GM12878 (cell line): ENCODE measurements around the gene LIG3.

Experiments used
- CHD2 ChIP-seq: IDR thresholded peaks from 2 replicates; pipeline ENCODE4 v1.6.1; 2011; ENCODE audit warnings: low read depth, low read length, improper control_type of control experiment, borderline replicate concordance
- ELK1 ChIP-seq: IDR thresholded peaks from 2 replicates; pipeline ENCODE4 v1.6.1; 2012; ENCODE audit warnings: low read depth, low read length, improper control_type of control experiment
- EZH2 ChIP-seq: IDR thresholded peaks from 2 replicates; pipeline ENCODE4 v1.6.1; 2012; ENCODE audit warnings: low read depth, mild to moderate bottlenecking, control low read depth, inconsistent platforms, low read length, borderline replicate concordance; ENCODE audit not compliant: control insufficient read depth
- NFIC ChIP-seq: IDR thresholded peaks from 2 replicates; pipeline ENCODE4 v1.6.1; 2012; ENCODE audit warnings: low read depth, mild to moderate bottlenecking, inconsistent platforms, low read length, moderate library complexity
- SMAD1 ChIP-seq: fragments of 450-650 bp; IDR thresholded peaks from 2 replicates; pipeline ENCODE4 v1.6.1; 2018; ENCODE audit warnings: mild to moderate bottlenecking, low read depth; ENCODE audit not compliant: partially characterized antibody
- TARDBP ChIP-seq: IDR thresholded peaks from 2 replicates; pipeline ENCODE4 v1.6.1; 2016; ENCODE audit warnings: borderline replicate concordance
- ZBTB33 ChIP-seq: fragments of 450-650 bp; IDR thresholded peaks from 2 replicates; pipeline ENCODE4 v1.6.1; 2017; ENCODE audit warnings: mild to moderate bottlenecking

- TF ChIP-seq NFIC = no peak
- no peak for TF ChIP-seq SMAD1
- TF ChIP-seq TARDBP = no peak
- no peak for TF ChIP-seq CHD2
- no peak for TF ChIP-seq EZH2
- no peak for TF ChIP-seq ZBTB33
- no peak for TF ChIP-seq ELK1
Measured at GRCh38 chr17:35017021-35017420, 36.7 kb downstream of the LIG3 start.
